DMS153 treated with DMSO at 0.1 percent for 48 hours (cell line): Measurements from ENCODE around the gene FLNA.
"Not testable (repeated sequence)": the region's sequence is repeated elsewhere in the genome, so short reads cannot be mapped to it uniquely, and the experiment has no call there.

Experiments used
- DNase-seq: peaks from one replicate; lab custom pipeline; 2025; ENCODE audit not compliant: unreplicated experiment; lab: John Stamatoyannopoulos, UW

FLNA gene

DNA sequence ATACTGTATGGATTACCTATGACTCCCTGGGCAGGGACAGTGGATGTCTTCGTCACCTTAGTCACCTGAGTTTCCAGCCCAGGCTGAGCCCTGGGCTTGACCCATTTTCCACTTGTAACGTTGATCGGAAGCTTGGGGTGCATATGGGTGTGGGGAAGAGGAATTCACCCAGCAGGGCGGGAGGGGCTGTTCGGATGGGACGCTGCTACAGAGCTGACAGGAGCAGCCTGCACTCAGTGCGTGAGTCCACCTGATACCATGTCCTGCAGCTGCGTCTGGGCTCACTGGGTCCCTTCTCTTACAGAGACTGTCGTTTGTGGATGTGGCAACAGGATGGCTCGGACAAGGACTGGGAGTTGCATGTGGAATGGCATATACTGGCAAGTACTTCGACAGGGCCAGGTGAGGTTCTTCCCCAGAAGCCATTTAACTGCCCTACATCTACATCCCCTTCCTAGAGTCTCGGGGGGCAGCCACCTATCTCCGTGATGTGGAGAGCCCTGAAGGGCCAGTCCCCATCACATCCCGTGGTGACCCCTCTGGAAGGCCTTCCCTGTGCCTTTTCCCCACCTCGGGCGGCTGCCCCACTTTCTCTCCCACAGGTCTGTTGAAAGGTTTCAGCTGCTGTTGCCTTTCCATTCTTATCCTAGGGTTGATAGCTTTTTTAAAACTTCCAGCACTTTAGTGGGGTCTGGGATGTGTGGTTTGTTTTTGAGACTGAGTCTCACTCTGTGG, 65.2 kb downstream of the FLNA start:
- DNase-seq: no peak

DNA sequence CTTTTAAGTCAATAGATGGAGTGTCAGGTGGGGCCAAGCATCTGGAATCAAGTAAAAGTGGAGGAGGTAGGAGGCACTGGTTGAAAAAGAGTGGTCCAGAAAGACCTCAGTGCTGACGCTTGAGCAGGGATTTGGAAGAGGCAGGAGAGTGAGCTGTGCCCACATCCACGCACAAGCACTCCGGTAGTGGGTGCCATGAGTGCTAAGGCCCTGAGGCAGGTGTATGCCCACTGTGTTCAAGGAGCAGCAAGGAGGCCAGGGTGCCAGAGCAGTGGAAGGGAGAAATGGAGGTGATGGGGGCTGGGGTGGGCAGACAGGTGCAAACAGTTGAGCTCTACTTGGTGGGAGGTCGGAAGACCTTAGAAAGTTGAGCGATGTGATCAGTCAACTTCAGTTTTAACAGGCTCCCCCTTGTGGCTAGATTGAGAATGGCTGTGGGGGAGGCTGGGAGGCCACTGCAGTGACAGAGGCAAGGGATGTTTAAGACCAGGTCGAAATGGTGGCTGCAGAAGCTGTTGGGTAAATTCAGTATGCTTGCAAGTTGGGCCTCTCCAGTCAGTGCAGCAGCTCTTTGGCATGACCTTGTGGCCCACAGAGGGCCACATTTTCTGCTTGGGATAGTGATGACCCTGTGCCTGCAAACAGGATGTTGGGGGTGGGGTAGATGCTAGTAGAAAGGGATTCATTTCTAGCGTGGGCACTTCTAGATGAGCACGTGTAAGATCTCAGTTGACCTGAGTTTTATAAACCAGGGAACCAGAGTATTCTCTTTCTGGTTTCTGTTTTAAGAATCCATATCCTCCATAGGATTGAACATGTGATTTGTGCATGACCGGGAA, 66.1 kb downstream of the FLNA start:
- DNase-seq: peak; percentile 19

- DNase-seq: no peak
Measured at GRCh38 chrX:154307202-154307601, 67.2 kb downstream of the FLNA start.

GRCh38 chrX:154305541-154306205, 68.8 kb downstream of the FLNA start:
- no peak for DNase-seq

GRCh38 chrX:154304846-154305245, 69.6 kb downstream of the FLNA start:
- DNase-seq: no peak

GRCh38 chrX:154303476-154303875, 71.0 kb downstream of the FLNA start:
- DNase-seq: no peak

DNA sequence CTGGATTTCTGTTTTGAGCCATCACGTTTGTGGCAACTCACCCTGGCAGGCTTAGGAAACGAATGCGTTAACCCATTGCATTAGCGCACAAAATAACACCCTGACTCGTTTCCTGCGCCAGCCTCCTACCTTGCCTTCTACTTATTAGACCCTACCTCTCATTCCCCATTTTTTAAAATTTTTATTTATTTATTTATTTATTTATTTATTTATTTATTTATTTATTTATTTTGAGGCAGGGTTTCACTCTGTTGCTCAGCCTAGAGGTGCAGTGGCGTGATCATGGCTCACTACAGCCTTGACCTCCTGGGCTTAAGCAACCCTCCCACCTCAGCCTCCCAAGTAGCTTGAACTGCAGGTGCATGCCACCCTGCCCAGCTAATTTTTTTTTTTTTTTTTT, 71.4 kb downstream of the FLNA start:
- DNase-seq: not testable (repeated sequence)

DNA sequence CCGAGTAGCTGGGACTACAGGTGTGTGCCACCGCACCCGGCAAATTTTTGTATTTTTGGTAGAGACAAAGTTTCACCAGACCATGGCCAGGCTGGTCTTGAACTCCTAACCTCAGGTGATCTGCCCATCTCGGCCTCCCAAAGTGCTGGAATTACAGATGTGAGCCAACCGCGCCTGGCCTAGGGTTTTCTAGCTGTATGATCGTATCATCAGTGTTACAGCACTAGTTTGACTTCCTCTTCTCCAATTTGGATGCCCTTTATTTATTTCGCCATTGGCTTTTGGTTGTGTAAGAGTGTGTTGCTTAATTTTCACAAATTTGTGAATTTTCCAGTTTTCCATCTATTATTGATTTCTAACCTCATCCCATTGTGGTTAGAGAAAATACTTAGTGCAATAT, 73.6 kb downstream of the FLNA start:
- DNase-seq: no peak
